Epithelial cell of proximal tubule (primary cell): ENCODE data around the gene FBXL13. TPM values are rescaled to one million over a fixed set of nuclear protein-coding genes. Genes with fewer than 3 reads are reported as not detected.

Experiments used
- DNase-seq: peaks from one replicate; pipeline ENCODE4 v3.0.0-alpha.2; 2011; ENCODE audit warnings: low read depth
- H3K4me3 ChIP-seq: 2 replicates; pipeline ENCODE4 v1.5.1; 2011; ENCODE audit warnings: low read depth, mild to moderate bottlenecking, low read length
- total RNA-seq: library from RNA; depleted of rRNA; stranded (reverse); fragments of >200 nt; gene quantifications from 2 replicates; pipeline ENCODE4 v1.2.3, GENCODE V29; 2015
- TF ChIP-seq, protein P1 (sequence below): conservative IDR thresholded peaks from 2 replicates; pipeline ENCODE4 v1.5.1; 2012; ENCODE audit warnings: low read depth, mild to moderate bottlenecking, low read length

FBXL13 gene
- total RNA-seq, 1 donor from 2014 or later = 1.6 TPM

DNA sequence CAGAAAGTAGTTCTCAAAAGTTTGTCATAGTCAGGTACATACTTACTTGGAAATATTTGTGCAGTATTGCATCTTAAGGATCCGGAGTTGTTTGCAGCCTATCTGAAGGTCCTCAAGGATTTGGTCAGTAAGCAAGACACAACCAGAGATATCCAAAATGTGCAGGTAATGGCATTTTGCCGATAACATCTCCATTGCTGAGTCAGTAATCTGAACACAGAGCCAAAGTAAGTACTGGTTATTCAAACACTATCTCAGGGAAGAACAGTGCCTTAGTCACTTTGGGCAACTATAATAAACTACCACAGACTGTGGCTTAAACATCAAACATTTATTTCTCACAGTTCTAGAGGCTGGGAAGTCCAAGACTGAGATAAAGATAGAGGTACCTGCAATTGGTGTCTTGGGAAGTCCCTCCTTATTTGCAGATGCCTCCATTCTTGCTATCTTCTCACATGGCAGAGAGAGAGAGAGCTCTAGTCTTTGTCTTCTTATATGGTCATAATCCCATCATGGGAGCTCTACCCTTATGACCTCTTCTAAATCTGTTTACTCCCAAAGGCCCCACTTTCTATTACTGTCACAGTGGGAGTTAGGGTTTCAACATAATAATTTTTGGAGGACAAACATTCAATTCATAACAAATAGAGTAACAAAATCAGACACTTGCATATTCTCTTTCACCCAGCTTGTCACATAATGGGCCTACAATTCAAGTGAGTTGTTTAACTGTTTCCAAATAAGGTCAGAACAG lies 252.4 kb downstream of the FBXL13 start:
- no peak for DNase-seq
- TF ChIP-seq, protein P1, sequence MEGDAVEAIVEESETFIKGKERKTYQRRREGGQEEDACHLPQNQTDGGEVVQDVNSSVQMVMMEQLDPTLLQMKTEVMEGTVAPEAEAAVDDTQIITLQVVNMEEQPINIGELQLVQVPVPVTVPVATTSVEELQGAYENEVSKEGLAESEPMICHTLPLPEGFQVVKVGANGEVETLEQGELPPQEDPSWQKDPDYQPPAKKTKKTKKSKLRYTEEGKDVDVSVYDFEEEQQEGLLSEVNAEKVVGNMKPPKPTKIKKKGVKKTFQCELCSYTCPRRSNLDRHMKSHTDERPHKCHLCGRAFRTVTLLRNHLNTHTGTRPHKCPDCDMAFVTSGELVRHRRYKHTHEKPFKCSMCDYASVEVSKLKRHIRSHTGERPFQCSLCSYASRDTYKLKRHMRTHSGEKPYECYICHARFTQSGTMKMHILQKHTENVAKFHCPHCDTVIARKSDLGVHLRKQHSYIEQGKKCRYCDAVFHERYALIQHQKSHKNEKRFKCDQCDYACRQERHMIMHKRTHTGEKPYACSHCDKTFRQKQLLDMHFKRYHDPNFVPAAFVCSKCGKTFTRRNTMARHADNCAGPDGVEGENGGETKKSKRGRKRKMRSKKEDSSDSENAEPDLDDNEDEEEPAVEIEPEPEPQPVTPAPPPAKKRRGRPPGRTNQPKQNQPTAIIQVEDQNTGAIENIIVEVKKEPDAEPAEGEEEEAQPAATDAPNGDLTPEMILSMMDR = no peak
- no peak overlapping the region for H3K4me3 ChIP-seq

DNA sequence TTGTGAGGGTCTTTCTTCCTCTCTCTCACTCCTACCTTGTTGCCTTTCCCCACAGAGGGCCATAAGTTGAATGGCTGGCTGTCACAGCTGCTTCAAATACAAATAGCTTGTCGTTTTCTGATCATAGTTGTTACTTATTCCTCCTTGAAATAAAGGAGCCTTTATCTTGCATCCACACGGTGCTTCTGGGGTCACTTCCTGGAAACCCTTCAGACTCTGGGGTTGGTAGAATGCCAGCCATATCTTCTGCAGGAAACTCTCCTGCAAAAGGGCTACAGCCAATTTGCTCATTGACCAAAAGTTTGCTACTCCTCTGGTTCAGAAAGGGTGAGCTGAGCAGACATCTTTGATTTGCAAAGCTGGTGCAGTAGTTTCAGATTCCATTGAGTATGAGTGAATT lies 255.4 kb downstream of the FBXL13 start:
- TF ChIP-seq, protein P1 = no peak
- H3K4me3 ChIP-seq = no peak overlapping the region
- DNase-seq = no peak

DNA sequence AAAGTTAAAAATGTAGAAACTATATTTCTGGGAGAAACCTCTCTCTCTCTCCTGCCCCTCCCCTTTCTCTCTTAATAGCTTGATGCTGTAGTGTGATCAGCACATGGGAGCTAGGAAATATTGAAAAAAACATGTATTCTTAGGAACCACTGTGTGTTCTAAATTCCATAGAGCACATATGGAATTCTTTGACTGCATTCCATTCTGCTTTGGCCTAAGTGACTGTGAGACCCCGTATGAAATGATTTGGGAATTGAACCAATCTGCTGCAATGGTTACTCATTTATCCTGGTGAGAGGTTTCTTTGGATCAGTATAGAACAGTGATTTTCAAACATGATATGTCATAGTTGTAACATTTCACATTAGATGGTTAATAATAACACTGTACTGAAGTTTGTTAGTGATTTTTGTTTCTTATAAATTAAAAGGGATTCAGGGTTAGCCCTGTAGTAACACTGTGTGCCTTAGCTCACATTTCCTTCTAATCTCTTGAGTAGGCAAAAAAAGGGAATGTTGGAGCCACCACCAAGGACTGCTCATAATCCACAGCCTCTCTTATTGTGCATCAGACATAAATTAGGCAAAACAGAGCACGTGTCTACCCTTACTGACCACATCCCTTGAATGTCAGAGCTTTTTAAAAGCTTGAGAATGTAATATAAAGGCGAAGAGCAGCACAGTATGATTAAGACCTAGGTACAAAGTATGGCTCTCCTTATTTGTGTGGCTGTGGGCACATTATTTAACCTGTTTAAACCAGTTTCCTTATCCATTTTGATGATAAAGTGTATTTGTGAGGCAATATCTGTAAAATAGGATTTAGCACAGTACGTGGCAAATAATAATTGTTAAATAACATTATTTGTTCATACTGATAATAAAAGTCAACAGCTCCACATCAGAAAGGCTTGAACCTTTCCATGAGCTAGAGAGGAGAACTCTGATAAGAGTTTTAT lies 256.7 kb downstream of the FBXL13 start:
- TF ChIP-seq, protein P1 = no peak
- DNase-seq = no peak
- no peak overlapping the region for H3K4me3 ChIP-seq

DNA sequence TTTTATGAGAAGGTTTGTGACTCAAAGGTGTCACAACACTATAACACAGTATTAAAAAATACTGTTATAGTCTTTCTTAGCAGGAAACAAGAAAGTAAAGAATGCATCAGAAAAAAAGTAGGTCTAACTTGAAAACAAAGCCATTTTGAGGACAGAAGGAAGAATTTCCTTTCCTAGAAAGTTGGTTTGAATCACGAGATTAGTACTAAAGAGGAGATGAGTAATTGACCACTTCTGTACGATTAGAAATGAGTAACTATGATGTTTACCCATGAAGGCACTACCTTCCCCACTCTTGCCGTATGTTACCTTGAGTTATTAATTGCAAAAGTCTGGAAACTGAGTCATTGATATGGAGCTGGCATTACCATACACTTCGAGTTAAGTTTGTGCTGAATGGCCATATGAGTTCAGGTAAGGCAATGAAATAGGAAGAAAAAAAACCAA lies 260.5 kb downstream of the FBXL13 start:
- H3K4me3 ChIP-seq = no peak overlapping the region
- TF ChIP-seq, protein P1 = no peak
- peak; percentile 72 for DNase-seq

- no peak for DNase-seq
- H3K4me3 ChIP-seq = no peak overlapping the region
- TF ChIP-seq, protein P1 = no peak
Measured at GRCh38 chr7:102813191-102814024, 261.2 kb downstream of the FBXL13 start.

GRCh38 chr7:102811942-102812678 lies 262.5 kb downstream of the FBXL13 start:
- H3K4me3 ChIP-seq = no peak overlapping the region
- TF ChIP-seq, protein P1 = no peak

More at GRCh38 chr7:102811942-102812678, 262.5 kb downstream of the FBXL13 start:
- DNase-seq = no peak
